SK-N-SH (cell line): ENCODE measurements around the gene PDE4D. TPM values are rescaled to one million over a fixed set of nuclear protein-coding genes. Genes with fewer than 3 reads are reported as not detected.

Experiments
- CTCF ChIA-PET: fragments of 300-600, 350-600 bp; formaldehyde crosslinking; extraction: SDS; loops from one replicate; lab custom pipeline; 2021; lab: Yijun Ruan, JAX
- POLR2A ChIA-PET: fragments of 350-600 bp; sonication (Branson Sonifier 250); formaldehyde crosslinking; extraction: SDS; loops from one replicate; lab custom pipeline; 2020; ENCODE audit warnings: antibody characterized with exemption, inconsistent platforms; lab: Yijun Ruan, JAX
- DNase-seq: peaks from one replicate; pipeline ENCODE4 v3.0.0; 2012
- H2AFZ ChIP-seq: fragments of 200-600 bp; sonication (generic); 2 replicates; pipeline ENCODE4 v1.8.1; 2016; ENCODE audit warnings: antibody characterized with exemption, mild to moderate bottlenecking, low read depth
- H3F3A ChIP-seq: fragments of 200-600 bp; sonication (generic); replicated peaks from 2 replicates; pipeline ENCODE3; 2016; ENCODE audit warnings: antibody characterized with exemption, mild to moderate bottlenecking; ENCODE audit not compliant: insufficient read depth
- H3K27ac ChIP-seq, 2 experiments: fragments of 200-500 bp in 1 of 2; fragments of 200-600 bp in 1 of 2; sonication (Bioruptor generic) in 1 of 2; sonication (generic), shearing (Covaris generic) in 1 of 2; 2 replicates each; pipeline versions ENCODE4 v1.5.1 to v1.6.1; 2014 to 2016; ENCODE audit warnings: low read depth in 2 of 2, inconsistent platforms in 1 of 2, low read length in 1 of 2, mild to moderate bottlenecking in 1 of 2, mixed read lengths in 1 of 2
- H3K27me3 ChIP-seq: fragments of 200-600 bp; sonication (generic), shearing (Covaris generic); 2 replicates; pipeline ENCODE4 v1.6.1; 2016; ENCODE audit warnings: mixed run types; ENCODE audit not compliant: insufficient read depth
- H3K36me3 ChIP-seq, 2 experiments: fragments of 200-500 bp in 1 of 2; fragments of 200-600 bp in 1 of 2; sonication (Bioruptor generic) in 1 of 2; sonication (generic) in 1 of 2; replicated peaks in 1 of 2; 2 replicates each; pipeline versions ENCODE3 to v1.5.1; 2014 to 2016; ENCODE audit warnings: low read length in 1 of 2, mild to moderate bottlenecking in 1 of 2; ENCODE audit not compliant: insufficient read depth in 2 of 2, control insufficient read depth in 1 of 2
- H3K4me1 ChIP-seq, 2 experiments: fragments of 200-500 bp in 1 of 2; fragments of 200-600 bp in 1 of 2; sonication (Bioruptor generic) in 1 of 2; sonication (generic), shearing (Covaris generic) in 1 of 2; 2 replicates each; pipeline versions ENCODE4 v1.5.1 to v1.6.1; 2014 to 2016; ENCODE audit warnings: low read depth in 1 of 2, low read length in 1 of 2, mixed run types in 1 of 2; ENCODE audit not compliant: insufficient read depth in 2 of 2, control insufficient read depth in 1 of 2
- H3K4me2 ChIP-seq: fragments of 200-600 bp; sonication (generic), shearing (Covaris generic); 2 replicates; pipeline ENCODE4 v1.6.1; 2017; ENCODE audit warnings: mixed run types
- H3K4me3 ChIP-seq, 2 experiments: fragments of 200-500 bp in 1 of 2; fragments of 200-600 bp in 1 of 2; sonication (Bioruptor generic) in 1 of 2; sonication (generic), shearing (Covaris generic) in 1 of 2; 2 replicates each; pipeline versions ENCODE4 v1.5.1 to v1.8.1; 2014 to 2016; ENCODE audit warnings: low read depth in 2 of 2, inconsistent platforms in 1 of 2, low read length in 1 of 2, mild to moderate bottlenecking in 1 of 2, mixed read lengths in 1 of 2, moderate library complexity in 1 of 2
- H3K79me2 ChIP-seq: fragments of 200-600 bp; sonication (generic); 2 replicates; pipeline ENCODE4 v1.8.1; 2017; ENCODE audit warnings: mild to moderate bottlenecking; ENCODE audit not compliant: insufficient read depth
- H3K9ac ChIP-seq: fragments of 200-600 bp; sonication (generic); 2 replicates; pipeline ENCODE4 v1.6.1; 2017; ENCODE audit warnings: mixed run types
- H3K9me2 ChIP-seq: fragments of 200-600 bp; sonication (generic); 2 replicates; pipeline ENCODE4 v1.6.1; 2017; ENCODE audit warnings: mixed run types
- H3K9me3 ChIP-seq: fragments of 200-600 bp; sonication (generic); 2 replicates; pipeline ENCODE4 v1.6.1; 2017; ENCODE audit warnings: mixed run types, mild to moderate bottlenecking, moderate library complexity
- H4K20me1 ChIP-seq: fragments of 200-600 bp; sonication (generic); 2 replicates; pipeline ENCODE4 v1.6.1; 2017; ENCODE audit warnings: mild to moderate bottlenecking, mixed run types; ENCODE audit not compliant: insufficient read depth
- EP300 ChIP-seq, 2 experiments: IDR thresholded peaks; 2 replicates each; pipeline versions ENCODE4 v1.4.0 to v1.6.1; 2012; ENCODE audit warnings: borderline replicate concordance in 1 of 2, low read depth in 1 of 2, low read length in 1 of 2
- FOXJ3 ChIP-seq: sonication (generic); formaldehyde crosslinking; IDR thresholded peaks from 2 replicates; pipeline ENCODE4 v1.5.1; 2020; ENCODE audit warnings: mild to moderate bottlenecking, missing genetic modification reagents
- GATA2 ChIP-seq: sonication (generic); formaldehyde crosslinking; IDR thresholded peaks from 2 replicates; pipeline ENCODE4 v1.5.0; 2020; ENCODE audit warnings: mild to moderate bottlenecking, missing genetic modification reagents
- IRF3 ChIP-seq: fragments of 150-350 bp; IDR thresholded peaks from 2 replicates; pipeline ENCODE4 v1.6.1; 2016; ENCODE audit warnings: mild to moderate bottlenecking, low read depth, low read length
- JUND ChIP-seq: IDR thresholded peaks from 2 replicates; pipeline ENCODE4 v1.4.0; 2012
- MAX ChIP-seq: IDR thresholded peaks from 2 replicates; pipeline ENCODE4 v1.4.0; 2012; ENCODE audit warnings: low read depth
- NFIC ChIP-seq: IDR thresholded peaks from 2 replicates; pipeline ENCODE4 v1.4.0; 2012; ENCODE audit warnings: borderline replicate concordance
- NRF1 ChIP-seq: IDR thresholded peaks from 2 replicates; pipeline ENCODE4 v1.6.1; 2012; ENCODE audit warnings: low read depth, mild to moderate bottlenecking, low read length
- RAD21 ChIP-seq: IDR thresholded peaks from 2 replicates; pipeline ENCODE4 v1.6.1; 2012; ENCODE audit warnings: mild to moderate bottlenecking, low read length
- RCOR1 ChIP-seq: fragments of 150-350 bp; IDR thresholded peaks from 2 replicates; pipeline ENCODE4 v1.6.1; 2017; ENCODE audit warnings: antibody characterized with exemption, low read length
- RFX5 ChIP-seq: IDR thresholded peaks from 2 replicates; pipeline ENCODE4 v1.6.1; 2012; ENCODE audit warnings: mild to moderate bottlenecking, improper control_type of control experiment, low read length
- SIN3A ChIP-seq: IDR thresholded peaks from 2 replicates; pipeline ENCODE4 v1.6.1; 2012; ENCODE audit warnings: low read depth, mild to moderate bottlenecking, low read length, moderate library complexity, borderline replicate concordance
- SMC3 ChIP-seq: IDR thresholded peaks from 2 replicates; pipeline ENCODE4 v1.6.1; 2012; ENCODE audit warnings: low read depth, low read length, improper control_type of control experiment
- TAF1 ChIP-seq: IDR thresholded peaks from 2 replicates; pipeline ENCODE4 v1.6.1; 2012; ENCODE audit warnings: low read depth, mild to moderate bottlenecking, low read length, moderate library complexity, borderline replicate concordance
- USF1 ChIP-seq: IDR thresholded peaks from 2 replicates; pipeline ENCODE4 v1.4.0; 2012; ENCODE audit warnings: low read depth, borderline replicate concordance
- YY1 ChIP-seq: IDR thresholded peaks from 2 replicates; pipeline ENCODE4 v1.4.0; 2012; ENCODE audit warnings: low read depth, mild to moderate bottlenecking
- WGBS: methylation state at CpG from one replicate; pipeline ENCODE4 v1.1.6; 2017; ENCODE audit warnings: low lambda C conversion rate; 5-methylcytosine and 5-hydroxymethylcytosine counted together
- polyA plus RNA-seq, 3 experiments: library from polyadenylated mRNA; depleted of rRNA; stranded (reverse); fragments of >200 nt; gene quantifications; 2 replicates each; pipeline ENCODE4 v1.2.3, GENCODE V29; 2012
- TF ChIP-seq, protein P1 (sequence below): IDR thresholded peaks from 2 replicates; pipeline ENCODE4; 2012
- TF ChIP-seq, protein P2 (sequence below): fragments of 200-600 bp; sonication (generic); IDR thresholded peaks from 2 replicates; pipeline ENCODE4 v1.6.1; 2017; ENCODE audit warnings: antibody characterized with exemption, mild to moderate bottlenecking, moderate library complexity

Gene PDE4D
- polyA plus RNA-seq, 1 of the 3 experiments (the other 2 are of a cell fraction): 2.4 TPM

- POLR2A ChIA-PET: no interaction called here
- TF ChIP-seq TAF1: no peak
- TF ChIP-seq, all 33 proteins: peak for 0
- CTCF ChIA-PET: no interaction called here
Observed at GRCh38 chr5:59322894-59323293, 570.6 kb downstream of the PDE4D start.

GRCh38 chr5:59322058-59322457, 571.5 kb downstream of the PDE4D start:
- Histone ChIP-seq H3K4me3 (no peak overlapping the region), H3K27me3 (no peaks in the 10 kb centered on the region), H3K9me2 (no peaks in the 10 kb centered on the region)
- POLR2A ChIA-PET: no interaction called here
- no peak for TF ChIP-seq RCOR1
- no peak for TF ChIP-seq RFX5
- TF ChIP-seq EP300 (IDR thresholded peaks at IDR 0.05; ENCODE audit: borderline replicate concordance in 1 of 2, low read depth in 1 of 2, low read length in 1 of 2): no peak
- no peak for TF ChIP-seq MAX
- TF ChIP-seq, all 33 proteins: peak for 0
- H3F3A ChIP-seq: no peaks in the 10 kb centered on the region
- H3K27ac ChIP-seq: no peak overlapping the region
- no peak overlapping the region for H3K9ac ChIP-seq
- peaks cover 0 to 14% of the 10 kb centered on the region in 2 experiments; a peak in 2 of 4 replicates for H3K4me1 ChIP-seq
- no peaks in the 10 kb centered on the region for H4K20me1 ChIP-seq
- no peaks in the 10 kb centered on the region for H3K36me3 ChIP-seq
- H3K4me2 ChIP-seq: no peak overlapping the region
- H3K79me2 ChIP-seq: no peaks in the 10 kb centered on the region
- H2AFZ ChIP-seq: no peak overlapping the region
- CTCF ChIA-PET: no interaction called here
- no peak for DNase-seq
- no peaks in the 10 kb centered on the region for H3K9me3 ChIP-seq

More at GRCh38 chr5:59322894-59323293, 570.6 kb downstream of the PDE4D start:
- Histone ChIP-seq H3K27ac (no peak overlapping the region), H2AFZ (no peak overlapping the region), H3K79me2 (no peaks in the 10 kb centered on the region), H3K27me3 (no peaks in the 10 kb centered on the region), H3K36me3 (no peaks in the 10 kb centered on the region), H3K4me1 (peaks cover 0 to 6% of the 10 kb centered on the region in 2 experiments; a peak in 2 of 4 replicates), H3F3A (no peaks in the 10 kb centered on the region), H3K9me2 (no peaks in the 10 kb centered on the region), H4K20me1 (no peaks in the 10 kb centered on the region), H3K9ac (no peak overlapping the region), H3K9me3 (no peaks in the 10 kb centered on the region), H3K4me3 (no peak overlapping the region), H3K4me2 (no peak overlapping the region)
- 93% methylated on average over 2 of the region's 2 CpGs for WGBS
- DNase-seq: no peak

DNA sequence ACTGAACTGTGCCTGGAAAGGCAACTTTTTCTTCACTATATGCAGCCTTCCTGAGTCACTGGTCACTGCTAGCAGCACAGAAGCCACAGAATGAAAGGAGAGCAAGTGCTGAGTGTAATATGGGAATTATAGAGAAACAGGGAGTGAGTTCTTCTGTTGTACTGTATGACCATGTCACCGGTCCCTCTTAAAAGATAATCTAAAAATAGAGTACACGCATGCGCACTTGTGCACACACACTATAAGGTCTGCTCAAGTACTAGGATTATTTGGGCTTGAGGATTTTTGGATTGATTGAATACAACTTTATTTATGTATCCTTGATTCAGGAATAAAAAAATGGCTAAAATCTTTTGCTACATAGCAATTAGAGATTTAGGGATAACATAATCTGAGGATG, 571.9 kb downstream of the PDE4D start:
- 96% methylated on average over 3 of the region's 3 CpGs for WGBS
- TF ChIP-seq SIN3A: no peak
- TF ChIP-seq FOXJ3 (CRISPR knock-in tag): no peak
- no peak for TF ChIP-seq MAX
- no peak for TF ChIP-seq IRF3
- no peak for TF ChIP-seq JUND
- TF ChIP-seq, protein P1, sequence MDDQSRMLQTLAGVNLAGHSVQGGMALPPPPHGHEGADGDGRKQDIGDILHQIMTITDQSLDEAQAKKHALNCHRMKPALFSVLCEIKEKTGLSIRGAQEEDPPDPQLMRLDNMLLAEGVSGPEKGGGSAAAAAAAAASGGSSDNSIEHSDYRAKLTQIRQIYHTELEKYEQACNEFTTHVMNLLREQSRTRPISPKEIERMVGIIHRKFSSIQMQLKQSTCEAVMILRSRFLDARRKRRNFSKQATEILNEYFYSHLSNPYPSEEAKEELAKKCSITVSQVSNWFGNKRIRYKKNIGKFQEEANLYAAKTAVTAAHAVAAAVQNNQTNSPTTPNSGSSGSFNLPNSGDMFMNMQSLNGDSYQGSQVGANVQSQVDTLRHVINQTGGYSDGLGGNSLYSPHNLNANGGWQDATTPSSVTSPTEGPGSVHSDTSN: no peak
- no peak for TF ChIP-seq YY1
- TF ChIP-seq NRF1: no peak
- TF ChIP-seq, protein P2, sequence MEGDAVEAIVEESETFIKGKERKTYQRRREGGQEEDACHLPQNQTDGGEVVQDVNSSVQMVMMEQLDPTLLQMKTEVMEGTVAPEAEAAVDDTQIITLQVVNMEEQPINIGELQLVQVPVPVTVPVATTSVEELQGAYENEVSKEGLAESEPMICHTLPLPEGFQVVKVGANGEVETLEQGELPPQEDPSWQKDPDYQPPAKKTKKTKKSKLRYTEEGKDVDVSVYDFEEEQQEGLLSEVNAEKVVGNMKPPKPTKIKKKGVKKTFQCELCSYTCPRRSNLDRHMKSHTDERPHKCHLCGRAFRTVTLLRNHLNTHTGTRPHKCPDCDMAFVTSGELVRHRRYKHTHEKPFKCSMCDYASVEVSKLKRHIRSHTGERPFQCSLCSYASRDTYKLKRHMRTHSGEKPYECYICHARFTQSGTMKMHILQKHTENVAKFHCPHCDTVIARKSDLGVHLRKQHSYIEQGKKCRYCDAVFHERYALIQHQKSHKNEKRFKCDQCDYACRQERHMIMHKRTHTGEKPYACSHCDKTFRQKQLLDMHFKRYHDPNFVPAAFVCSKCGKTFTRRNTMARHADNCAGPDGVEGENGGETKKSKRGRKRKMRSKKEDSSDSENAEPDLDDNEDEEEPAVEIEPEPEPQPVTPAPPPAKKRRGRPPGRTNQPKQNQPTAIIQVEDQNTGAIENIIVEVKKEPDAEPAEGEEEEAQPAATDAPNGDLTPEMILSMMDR: no peak
- no peak for TF ChIP-seq NFIC
- TF ChIP-seq USF1: no peak
- TF ChIP-seq SMC3: no peak
- no peak for TF ChIP-seq EP300 (IDR thresholded peaks at IDR 0.05; ENCODE audit: borderline replicate concordance in 1 of 2, low read depth in 1 of 2, low read length in 1 of 2)
- TF ChIP-seq GATA2 (CRISPR knock-in tag): no peak
- TF ChIP-seq RAD21: no peak

More for the DNA sequence above, 571.9 kb downstream of the PDE4D start:
- no peak for DNase-seq
- Histone ChIP-seq H3K9me3 (no peaks in the 10 kb centered on the region), H3F3A (no peaks in the 10 kb centered on the region), H3K9ac (no peak overlapping the region), H3K27me3 (no peaks in the 10 kb centered on the region), H3K4me2 (no peak overlapping the region), H3K4me3 (no peak overlapping the region), H3K27ac (no peak overlapping the region), H4K20me1 (no peaks in the 10 kb centered on the region), H3K4me1 (peaks cover 0 to 19% of the 10 kb centered on the region in 2 experiments; a peak in 2 of 4 replicates), H3K9me2 (no peaks in the 10 kb centered on the region), H2AFZ (no peak overlapping the region), H3K36me3 (no peaks in the 10 kb centered on the region), H3K79me2 (no peaks in the 10 kb centered on the region)
- POLR2A ChIA-PET: no interaction called here
- CTCF ChIA-PET: no interaction called here
